ENCODE measurements around the gene ZNF568. TPM values are rescaled to one million over a fixed set of nuclear protein-coding genes. Genes with fewer than 3 reads are reported as not detected.

ZNF568 gene
- total RNA-seq, 1 experiment from 2014 or later = 6.4 TPM

DNA sequence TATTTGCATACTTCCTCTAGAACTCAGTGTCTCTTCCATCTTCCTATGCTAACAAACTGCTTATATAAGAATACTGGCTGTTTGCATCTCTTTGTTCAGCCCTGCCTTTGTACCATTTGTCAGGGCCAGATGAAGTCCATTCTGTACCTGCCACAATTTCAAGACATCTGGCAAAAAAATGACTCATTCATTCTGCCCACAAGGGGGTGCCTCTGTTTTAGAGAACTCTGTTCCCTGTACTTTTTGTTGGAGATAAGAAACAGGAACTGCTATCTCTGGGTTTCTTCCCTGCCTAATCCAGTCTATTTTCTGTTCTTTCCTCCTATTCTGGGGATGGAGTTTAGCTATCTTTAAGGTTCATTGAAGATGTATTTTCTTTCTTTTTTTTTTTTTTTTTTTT is 23.0 kb downstream of the ZNF568 start:
- H3K9me2 ChIP-seq (ENCODE audit: insufficient read depth) = no peaks in the 10 kb centered on the region
- H2AFZ ChIP-seq = no peak overlapping the region
- no peak overlapping the region for H3K4me2 ChIP-seq
- intact Hi-C loops (cut with micrococcal nuclease; ENCODE audit: unreplicated experiment) = no loop called here
- ChIA-PET POLR2A (ENCODE audit: unreplicated experiment) (no interaction called here), CTCF (interaction anchor here (0.6 kb wide), 1 partner anchor 454 kb away, joined by 3 read pairs; no protein-coding TSS in a partner anchor)
- no peaks in the 10 kb centered on the region for H3F3A ChIP-seq (ENCODE audit: insufficient read depth, low read depth)
- no peaks in the 10 kb centered on the region for H3K27me3 ChIP-seq (ENCODE audit: insufficient read depth, low read depth)
- no peak overlapping the region for H3K27ac ChIP-seq
- H3K4me3 ChIP-seq = no peak overlapping the region
- H3K79me2 ChIP-seq (ENCODE audit: low read depth) = no peaks in the 10 kb centered on the region
- no peaks in the 10 kb centered on the region for H3K4me1 ChIP-seq (replicated peaks; ENCODE audit: insufficient read depth)
- H3K9me3 ChIP-seq (ENCODE audit: insufficient read depth, low read depth) = peaks cover 31% of the 10 kb centered on the region
- TF ChIP-seq, protein P1, sequence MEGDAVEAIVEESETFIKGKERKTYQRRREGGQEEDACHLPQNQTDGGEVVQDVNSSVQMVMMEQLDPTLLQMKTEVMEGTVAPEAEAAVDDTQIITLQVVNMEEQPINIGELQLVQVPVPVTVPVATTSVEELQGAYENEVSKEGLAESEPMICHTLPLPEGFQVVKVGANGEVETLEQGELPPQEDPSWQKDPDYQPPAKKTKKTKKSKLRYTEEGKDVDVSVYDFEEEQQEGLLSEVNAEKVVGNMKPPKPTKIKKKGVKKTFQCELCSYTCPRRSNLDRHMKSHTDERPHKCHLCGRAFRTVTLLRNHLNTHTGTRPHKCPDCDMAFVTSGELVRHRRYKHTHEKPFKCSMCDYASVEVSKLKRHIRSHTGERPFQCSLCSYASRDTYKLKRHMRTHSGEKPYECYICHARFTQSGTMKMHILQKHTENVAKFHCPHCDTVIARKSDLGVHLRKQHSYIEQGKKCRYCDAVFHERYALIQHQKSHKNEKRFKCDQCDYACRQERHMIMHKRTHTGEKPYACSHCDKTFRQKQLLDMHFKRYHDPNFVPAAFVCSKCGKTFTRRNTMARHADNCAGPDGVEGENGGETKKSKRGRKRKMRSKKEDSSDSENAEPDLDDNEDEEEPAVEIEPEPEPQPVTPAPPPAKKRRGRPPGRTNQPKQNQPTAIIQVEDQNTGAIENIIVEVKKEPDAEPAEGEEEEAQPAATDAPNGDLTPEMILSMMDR (conservative IDR thresholded peaks at IDR 0.05) = no peak
- no peak for TF ChIP-seq EZH2 (IDR thresholded peaks at IDR 0.05; ENCODE audit: low read depth)
- DNase-seq = no peak
- no peaks in the 10 kb centered on the region for H4K20me1 ChIP-seq (ENCODE audit: insufficient read depth)
- peaks cover 18% of the 10 kb centered on the region for H3K36me3 ChIP-seq (ENCODE audit: low read depth)
- no TSS peak for BruUV-seq (replicated peaks)

DNA sequence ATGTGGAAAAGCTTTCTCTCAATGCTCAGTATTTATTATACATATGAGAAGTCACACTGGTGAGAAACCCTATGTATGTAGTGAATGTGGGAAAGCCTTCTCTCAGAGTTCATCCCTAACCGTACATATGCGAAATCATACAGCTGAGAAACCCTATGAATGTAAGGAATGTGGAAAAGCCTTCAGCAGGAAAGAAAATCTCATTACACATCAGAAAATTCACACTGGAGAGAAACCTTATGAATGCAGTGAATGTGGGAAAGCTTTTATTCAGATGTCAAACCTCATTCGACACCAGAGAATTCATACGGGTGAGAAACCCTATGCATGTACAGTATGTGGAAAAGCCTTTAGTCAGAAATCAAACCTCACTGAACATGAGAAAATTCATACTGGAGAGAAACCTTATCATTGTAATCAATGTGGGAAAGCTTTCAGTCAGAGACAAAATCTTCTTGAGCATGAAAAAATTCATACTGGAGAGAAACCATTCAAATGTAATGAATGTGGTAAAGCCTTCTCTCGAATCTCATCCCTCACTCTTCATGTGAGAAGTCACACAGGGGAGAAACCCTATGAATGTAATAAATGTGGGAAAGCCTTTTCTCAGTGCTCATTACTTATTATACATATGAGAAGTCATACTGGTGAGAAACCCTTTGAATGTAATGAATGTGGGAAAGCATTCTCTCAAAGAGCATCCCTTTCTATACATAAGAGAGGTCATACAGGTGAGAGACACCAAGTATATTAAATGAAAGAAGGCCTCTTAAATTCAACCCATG is 34.4 kb downstream of the ZNF568 start:
- intact Hi-C loops (cut with micrococcal nuclease; ENCODE audit: unreplicated experiment) = no loop called here
- no peak overlapping the region for H2AFZ ChIP-seq
- H3K4me3 ChIP-seq = no peak overlapping the region
- ChIA-PET POLR2A (ENCODE audit: unreplicated experiment) (no interaction called here), CTCF (no interaction called here)
- H3K9me2 ChIP-seq (ENCODE audit: insufficient read depth) = no peaks in the 10 kb centered on the region
- no peaks in the 10 kb centered on the region for H3K27me3 ChIP-seq (ENCODE audit: insufficient read depth, low read depth)
- H3K4me1 ChIP-seq (replicated peaks; ENCODE audit: insufficient read depth) = no peaks in the 10 kb centered on the region
- H3K36me3 ChIP-seq (ENCODE audit: low read depth) = peaks cover 17% of the 10 kb centered on the region
- no peak for DNase-seq
- no peak overlapping the region for H3K27ac ChIP-seq
- H3K79me2 ChIP-seq (ENCODE audit: low read depth) = no peaks in the 10 kb centered on the region
- H4K20me1 ChIP-seq (ENCODE audit: insufficient read depth) = no peaks in the 10 kb centered on the region
- TF ChIP-seq, protein P1 (conservative IDR thresholded peaks at IDR 0.05) = no peak
- no peak for TF ChIP-seq EZH2 (IDR thresholded peaks at IDR 0.05; ENCODE audit: low read depth)
- no peaks in the 10 kb centered on the region for H3F3A ChIP-seq (ENCODE audit: insufficient read depth, low read depth)
- BruUV-seq (replicated peaks) = no TSS peak
- H3K4me2 ChIP-seq = no peak overlapping the region
- peaks cover 36% of the 10 kb centered on the region for H3K9me3 ChIP-seq (ENCODE audit: insufficient read depth, low read depth)

DNA sequence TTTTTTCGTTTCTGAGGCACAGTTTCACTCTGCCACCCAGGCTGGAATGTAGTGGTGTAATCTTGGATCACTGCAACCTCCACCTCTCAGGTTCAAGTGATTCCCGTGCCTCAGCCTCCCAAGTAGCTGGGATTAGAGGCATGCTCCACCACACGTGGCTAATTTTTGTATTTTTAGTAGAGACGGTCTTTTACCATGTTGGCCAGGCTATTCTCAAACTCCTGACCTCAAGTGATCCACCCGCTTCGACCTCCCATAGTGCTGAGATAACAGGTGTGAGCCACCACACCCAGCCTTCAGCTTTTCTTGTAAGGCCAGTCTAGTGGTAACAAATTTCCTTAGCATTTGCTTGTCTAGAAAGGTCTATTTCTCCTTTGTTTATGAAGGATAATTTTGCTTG is 46.2 kb downstream of the ZNF568 start:
- H3K36me3 ChIP-seq (ENCODE audit: low read depth) = no peaks in the 10 kb centered on the region
- H3F3A ChIP-seq (ENCODE audit: insufficient read depth, low read depth) = no peaks in the 10 kb centered on the region
- peaks cover 4% of the 10 kb centered on the region; the same call in 1 of the 2 replicates for H3K9me3 ChIP-seq (ENCODE audit: insufficient read depth, low read depth)
- no TSS peak for BruUV-seq (replicated peaks)
- H2AFZ ChIP-seq = no peak overlapping the region
- H3K27ac ChIP-seq = no peak overlapping the region
- no peaks in the 10 kb centered on the region for H3K27me3 ChIP-seq (ENCODE audit: insufficient read depth, low read depth)
- H3K9me2 ChIP-seq (ENCODE audit: insufficient read depth) = no peaks in the 10 kb centered on the region
- H3K79me2 ChIP-seq (ENCODE audit: low read depth) = no peaks in the 10 kb centered on the region
- ChIA-PET POLR2A (ENCODE audit: unreplicated experiment) (no interaction called here), CTCF (no interaction called here)
- TF ChIP-seq, protein P1 (conservative IDR thresholded peaks at IDR 0.05) = no peak
- no peak overlapping the region for H3K4me3 ChIP-seq
- intact Hi-C loops (cut with micrococcal nuclease; ENCODE audit: unreplicated experiment) = no loop called here
- DNase-seq = no peak
- no peak overlapping the region for H3K4me2 ChIP-seq
- H3K4me1 ChIP-seq (replicated peaks; ENCODE audit: insufficient read depth) = no peaks in the 10 kb centered on the region
- no peaks in the 10 kb centered on the region for H4K20me1 ChIP-seq (ENCODE audit: insufficient read depth)

Measured in PC-9 (cell line).